PC-3 (cell line): ENCODE data around the gene GNAZ. TPM values are rescaled to one million over a fixed set of nuclear protein-coding genes. Genes with fewer than 3 reads are reported as not detected.

Experiments
- ATAC-seq: fragments of 200-7000 bp; cut with Tn5 transposase; 2 replicates; pipeline ENCODE4 v1.9.1; 2020; ENCODE audit warnings: mild to moderate bottlenecking, moderate library complexity
- BruUV-seq: library from RNA; stranded (reverse); fragments of 400-500 nt; replicated peaks from 2 replicates; lab custom pipeline; 2021; lab: Mats Ljungman, UMichigan
- CTCF ChIA-PET: fragments of 300-600 bp; sonication (Branson Sonifier 250); formaldehyde crosslinking; loops from one replicate; lab custom pipeline; 2022; ENCODE audit warnings: antibody characterized with exemption; lab: Charles Lee
- POLR2A ChIA-PET: fragments of 300-600 bp; sonication (Branson Sonifier 250); formaldehyde crosslinking; loops from one replicate; lab custom pipeline; 2022; ENCODE audit warnings: antibody characterized with exemption; ENCODE audit not compliant: unreplicated experiment; lab: Charles Lee
- DNase-seq: peaks from one replicate; pipeline ENCODE4 v3.0.0-alpha.2; 2015
- H2AFZ ChIP-seq: fragments of 300-600 bp; sonication (generic); 2 replicates; pipeline ENCODE4 v1.6.0; 2016; ENCODE audit warnings: antibody characterized with exemption, low read length
- H3F3A ChIP-seq: fragments of 300-600 bp; sonication (generic); one replicate; pipeline ENCODE4 v1.6.0; 2017; ENCODE audit warnings: antibody characterized with exemption, low read length, control low read depth, mild to moderate bottlenecking; ENCODE audit not compliant: unreplicated experiment
- H3K27ac ChIP-seq: fragments of 300-600 bp; sonication (generic); 2 replicates; pipeline ENCODE4 v1.5.1; 2016; ENCODE audit warnings: mild to moderate bottlenecking, low read length
- H3K27me3 ChIP-seq: fragments of 300-600 bp; sonication (generic); 2 replicates; pipeline ENCODE4 v1.6.1; 2016; ENCODE audit warnings: low read length, mixed read lengths
- H3K36me3 ChIP-seq: fragments of 300-600 bp; sonication (generic); 2 replicates; pipeline ENCODE4 v1.6.1; 2016; ENCODE audit warnings: low read depth, mixed run types, low read length, mixed read lengths
- H3K4me1 ChIP-seq: fragments of 300-600 bp; sonication (generic); 2 replicates; pipeline ENCODE4 v1.5.1; 2016; ENCODE audit warnings: low read length; ENCODE audit not compliant: insufficient read depth
- H3K4me2 ChIP-seq: fragments of 300-600 bp; sonication (generic); 2 replicates; pipeline ENCODE4 v1.6.0; 2016; ENCODE audit warnings: low read length
- H3K4me3 ChIP-seq: fragments of 300-600 bp; sonication (generic); 2 replicates; pipeline ENCODE4 v1.5.1; 2016; ENCODE audit warnings: mild to moderate bottlenecking, low read length, mixed read lengths
- H3K79me2 ChIP-seq: fragments of 300-600 bp; sonication (generic); 2 replicates; pipeline ENCODE4 v1.6.1; 2017; ENCODE audit warnings: low read length, mixed read lengths
- H3K9ac ChIP-seq: fragments of 300-600 bp; sonication (generic); 2 replicates; pipeline ENCODE4 v1.6.0; 2016; ENCODE audit warnings: mild to moderate bottlenecking, low read length
- H3K9me2 ChIP-seq: fragments of 300-600 bp; sonication (generic); replicated peaks from 2 replicates; pipeline ENCODE4 v1.6.1; 2016; ENCODE audit warnings: mixed run types, low read length, mixed read lengths
- H3K9me3 ChIP-seq: fragments of 300-600 bp; sonication (generic); 2 replicates; pipeline ENCODE4 v1.6.1; 2016; ENCODE audit warnings: low read length, mixed read lengths
- H4K20me1 ChIP-seq: fragments of 300-600 bp; sonication (generic); 2 replicates; pipeline ENCODE4 v1.6.1; 2016; ENCODE audit warnings: low read length, mixed read lengths
- EZH2 ChIP-seq: fragments of 300-600 bp; sonication (generic); IDR thresholded peaks from one replicate; pipeline ENCODE4 v1.6.1; 2017; ENCODE audit warnings: antibody characterized with exemption, mild to moderate bottlenecking, low read length; ENCODE audit not compliant: unreplicated experiment
- EZH2phosphoT487 ChIP-seq: fragments of 300-600 bp; sonication (generic); IDR thresholded peaks from 2 replicates; pipeline ENCODE4 v1.6.1; 2018; ENCODE audit warnings: mild to moderate bottlenecking, antibody characterized with exemption, low read length, borderline replicate concordance
- intact Hi-C: fragments of 100-400 bp; cut with micrococcal nuclease; formaldehyde crosslinking; loops from 2 replicates; pipeline ENCODE4 v1.9.0; 2023
- total RNA-seq: library from RNA; depleted of rRNA; stranded (reverse); fragments of >200 nt; gene quantifications from 2 replicates; pipeline ENCODE4 v1.2.3, GENCODE V29; 2014
- TF ChIP-seq, protein P1 (sequence below): fragments of 300-600 bp; sonication (generic); conservative IDR thresholded peaks from 2 replicates; pipeline ENCODE4 v1.5.1; 2017; ENCODE audit warnings: antibody characterized with exemption, low read depth, mild to moderate bottlenecking, low read length

The GNAZ gene
- total RNA-seq, 1 experiment from 2014 or later = 14.4 TPM

DNA sequence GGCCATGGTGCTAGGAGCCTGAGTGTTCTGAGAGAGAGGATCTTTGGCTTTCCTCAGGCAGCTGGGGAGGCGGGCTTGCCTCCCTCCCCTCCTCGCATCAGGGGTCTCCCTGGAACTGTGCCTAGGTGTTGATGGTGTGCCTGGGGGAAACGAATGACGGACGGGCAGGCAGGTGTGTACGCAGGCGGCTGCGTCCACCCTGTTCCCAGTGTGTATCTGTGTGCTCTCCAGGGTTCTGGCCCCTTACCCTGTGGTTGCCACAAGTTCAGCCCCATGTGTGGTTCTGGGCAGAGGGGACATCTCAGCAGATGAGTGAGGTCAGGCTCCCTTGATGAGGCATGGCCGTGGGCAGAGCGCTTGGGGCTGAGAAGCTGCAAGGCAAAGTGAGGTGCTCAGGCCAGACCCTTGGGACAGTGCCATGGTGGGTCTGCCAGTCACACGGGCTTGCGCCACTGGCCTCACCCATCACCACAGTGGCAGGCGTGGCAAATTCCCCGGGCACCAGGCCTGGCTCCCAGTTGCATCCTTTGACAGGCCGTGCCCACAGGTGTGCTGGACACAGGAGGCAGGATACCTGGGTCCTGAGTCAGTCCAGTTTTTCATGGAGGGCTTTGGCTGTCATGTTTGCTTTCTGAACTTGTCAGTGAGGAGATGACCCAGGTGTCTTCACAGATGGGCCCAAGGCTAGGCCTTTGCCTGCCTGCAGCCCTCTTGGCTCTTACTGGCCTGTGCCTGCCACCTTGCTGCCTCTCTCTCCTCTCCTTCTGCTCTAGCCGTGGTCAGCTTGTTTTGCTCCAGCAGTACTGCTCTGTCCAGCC, 27.3 kb downstream of the GNAZ start:
- H3F3A ChIP-seq = no peaks in the 10 kb centered on the region
- no peak overlapping the region for H3K4me2 ChIP-seq
- no peaks in the 10 kb centered on the region for H3K79me2 ChIP-seq
- H2AFZ ChIP-seq = no peak overlapping the region
- ChIA-PET CTCF (no interaction called here), POLR2A (no interaction called here)
- TF ChIP-seq EZH2phosphoT487 (no peak), EZH2 (no peak)
- TF ChIP-seq, protein P1, sequence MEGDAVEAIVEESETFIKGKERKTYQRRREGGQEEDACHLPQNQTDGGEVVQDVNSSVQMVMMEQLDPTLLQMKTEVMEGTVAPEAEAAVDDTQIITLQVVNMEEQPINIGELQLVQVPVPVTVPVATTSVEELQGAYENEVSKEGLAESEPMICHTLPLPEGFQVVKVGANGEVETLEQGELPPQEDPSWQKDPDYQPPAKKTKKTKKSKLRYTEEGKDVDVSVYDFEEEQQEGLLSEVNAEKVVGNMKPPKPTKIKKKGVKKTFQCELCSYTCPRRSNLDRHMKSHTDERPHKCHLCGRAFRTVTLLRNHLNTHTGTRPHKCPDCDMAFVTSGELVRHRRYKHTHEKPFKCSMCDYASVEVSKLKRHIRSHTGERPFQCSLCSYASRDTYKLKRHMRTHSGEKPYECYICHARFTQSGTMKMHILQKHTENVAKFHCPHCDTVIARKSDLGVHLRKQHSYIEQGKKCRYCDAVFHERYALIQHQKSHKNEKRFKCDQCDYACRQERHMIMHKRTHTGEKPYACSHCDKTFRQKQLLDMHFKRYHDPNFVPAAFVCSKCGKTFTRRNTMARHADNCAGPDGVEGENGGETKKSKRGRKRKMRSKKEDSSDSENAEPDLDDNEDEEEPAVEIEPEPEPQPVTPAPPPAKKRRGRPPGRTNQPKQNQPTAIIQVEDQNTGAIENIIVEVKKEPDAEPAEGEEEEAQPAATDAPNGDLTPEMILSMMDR = no peak
- BruUV-seq = no TSS peak
- no peaks in the 10 kb centered on the region for H3K9me3 ChIP-seq
- ATAC-seq (no peak), DNase-seq (no peak)
- no peak overlapping the region for H3K4me3 ChIP-seq
- H3K36me3 ChIP-seq = no peaks in the 10 kb centered on the region
- no peaks in the 10 kb centered on the region for H3K9me2 ChIP-seq
- no peaks in the 10 kb centered on the region for H3K27me3 ChIP-seq
- H3K27ac ChIP-seq = no peak overlapping the region
- H4K20me1 ChIP-seq = no peaks in the 10 kb centered on the region
- no peak overlapping the region for H3K9ac ChIP-seq
- no peaks in the 10 kb centered on the region for H3K4me1 ChIP-seq
- intact Hi-C loops = no loop called here

DNA sequence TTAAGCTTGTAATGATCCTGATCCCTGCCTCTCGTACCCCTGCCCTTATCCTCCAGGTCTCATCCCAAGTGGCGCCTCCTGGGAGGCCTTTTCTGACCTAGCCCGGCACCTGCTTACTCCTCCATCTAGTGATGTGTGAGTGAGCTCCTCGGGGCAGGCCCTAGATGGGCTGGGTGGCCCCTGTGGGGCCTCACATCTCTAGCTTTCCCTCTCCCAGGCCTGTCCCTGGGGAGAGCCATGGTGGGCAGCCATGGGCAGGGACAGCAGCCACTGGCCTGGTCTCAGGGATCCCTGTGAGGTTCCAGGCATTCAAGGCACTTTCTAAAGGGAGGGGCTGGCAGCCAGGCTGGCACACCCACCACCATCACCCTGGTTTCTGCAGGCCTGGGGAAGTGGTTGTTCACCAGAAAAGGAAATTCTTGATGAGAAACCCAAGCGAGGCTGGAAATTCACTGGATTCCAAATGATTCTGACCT, 27.9 kb downstream of the GNAZ start:
- no peak overlapping the region for H3K27ac ChIP-seq
- H3K4me3 ChIP-seq = no peak overlapping the region
- CTCF ChIA-PET = no interaction called here
- H3K4me1 ChIP-seq = no peaks in the 10 kb centered on the region
- no peak overlapping the region for H3K9ac ChIP-seq
- intact Hi-C loops = no loop called here
- ATAC-seq (no peak), DNase-seq (no peak)
- no peaks in the 10 kb centered on the region for H3K79me2 ChIP-seq
- H3K9me3 ChIP-seq = no peaks in the 10 kb centered on the region
- H3K27me3 ChIP-seq = no peaks in the 10 kb centered on the region
- no peaks in the 10 kb centered on the region for H3K9me2 ChIP-seq
- no peak overlapping the region for H2AFZ ChIP-seq
- H3K4me2 ChIP-seq = no peak overlapping the region
- no peaks in the 10 kb centered on the region for H4K20me1 ChIP-seq
- no peak for TF ChIP-seq EZH2
- no peak for TF ChIP-seq EZH2phosphoT487
- TF ChIP-seq, protein P1 = no peak
- H3K36me3 ChIP-seq = no peaks in the 10 kb centered on the region
- BruUV-seq = no TSS peak
- POLR2A ChIA-PET = no interaction called here
- H3F3A ChIP-seq = no peaks in the 10 kb centered on the region
